Endothelial cell of umbilical vein (primary cell): ENCODE data around the gene AKTIP. TPM values are rescaled to one million over a fixed set of nuclear protein-coding genes. Genes with fewer than 3 reads are reported as not detected.

ENCODE experiments used
- BruUV-seq: library from RNA; stranded (reverse); fragments of 400-500 nt; replicated peaks from 2 replicates; lab custom pipeline; 2021; lab: Mats Ljungman, UMichigan
- CTCF ChIA-PET: fragments of 300-600, 350-600 bp; sonication (Branson Sonifier 250); formaldehyde crosslinking; loops from one replicate; lab custom pipeline; 2021; ENCODE audit warnings: antibody characterized with exemption, inconsistent platforms; lab: Charles Lee
- POLR2A ChIA-PET: fragments of 300-600, 350-600 bp; sonication (Branson Sonifier 250); formaldehyde crosslinking; loops from one replicate; lab custom pipeline; 2021; ENCODE audit warnings: antibody characterized with exemption, inconsistent platforms; lab: Charles Lee
- DNase-seq: peaks from one replicate; pipeline ENCODE4 v3.0.0-alpha.2; 2011; ENCODE audit warnings: low read depth, low spot score
- FAIRE-seq: peaks from 2 replicates; lab custom pipeline; 2011; peaks lifted over from hg19 to GRCh38; lab: Jason Lieb, UNC
- H2AFZ ChIP-seq: 2 replicates; pipeline ENCODE4 v1.6.0; 2012; ENCODE audit warnings: low read depth, low read length, control low read depth, inconsistent platforms
- H3K27ac ChIP-seq: 2 replicates; pipeline ENCODE4 v1.5.1; 2011; ENCODE audit warnings: low read depth, mild to moderate bottlenecking, control low read depth, low read length, moderate library complexity; ENCODE audit not compliant: insufficient read depth
- H3K27me3 ChIP-seq, 2 experiments: 2 replicates each; pipeline versions ENCODE4 v1.6.0 to v1.6.1; 2011; ENCODE audit warnings: low read length in 2 of 2, mixed read lengths in 1 of 2; ENCODE audit not compliant: control insufficient read depth in 2 of 2, insufficient read depth in 2 of 2
- H3K36me3 ChIP-seq, 2 experiments: 2 replicates in 1 of 2; 3 replicates in 1 of 2; pipeline ENCODE4 v1.5.1; 2011; ENCODE audit warnings: low read length in 2 of 2, mild to moderate bottlenecking in 1 of 2, moderate library complexity in 1 of 2; ENCODE audit not compliant: control insufficient read depth in 2 of 2, insufficient read depth in 2 of 2; ENCODE audit errors: extremely low read depth in 1 of 2
- H3K4me1 ChIP-seq: 3 replicates; pipeline ENCODE4 v1.5.1; 2011; ENCODE audit warnings: mild to moderate bottlenecking, low read length; ENCODE audit not compliant: control insufficient read depth, insufficient read depth; ENCODE audit errors: extremely low read depth
- H3K4me2 ChIP-seq: 2 replicates; pipeline ENCODE4 v1.6.1; 2011; ENCODE audit warnings: low read length, control low read depth, mixed read lengths; ENCODE audit not compliant: insufficient read depth
- H3K4me3 ChIP-seq, 3 experiments: fragments of 200-600 bp in 1 of 3; sonication (generic), shearing (Covaris generic) in 1 of 3; replicated peaks in 1 of 3; 2 replicates each; pipeline ENCODE4 v1.5.1; 2011 to 2016; ENCODE audit warnings: control low read depth in 3 of 3, low read length in 3 of 3, mild to moderate bottlenecking in 2 of 3, inconsistent platforms in 1 of 3, low read depth in 1 of 3, moderate library complexity in 1 of 3; ENCODE audit not compliant: insufficient read depth in 1 of 3
- H3K79me2 ChIP-seq: 2 replicates; pipeline ENCODE4 v1.6.0; 2012; ENCODE audit warnings: low read length, inconsistent platforms; ENCODE audit not compliant: control insufficient read depth, insufficient read depth
- H3K9ac ChIP-seq: replicated peaks from 2 replicates; pipeline ENCODE3; 2011; ENCODE audit warnings: low read length, control low read depth; ENCODE audit not compliant: insufficient read depth; ENCODE audit errors: extremely low read depth
- H3K9me1 ChIP-seq: replicated peaks from 3 replicates; pipeline ENCODE4 v1.6.0; 2011; ENCODE audit warnings: mild to moderate bottlenecking, low read length; ENCODE audit not compliant: control insufficient read depth, insufficient read depth; ENCODE audit errors: extremely low read depth
- H3K9me3 ChIP-seq: replicated peaks from 2 replicates; pipeline ENCODE4 v1.5.1; 2012; ENCODE audit warnings: low read length, inconsistent platforms; ENCODE audit not compliant: control insufficient read depth, insufficient read depth
- H4K20me1 ChIP-seq: replicated peaks from 2 replicates; pipeline ENCODE3; 2011; ENCODE audit warnings: mild to moderate bottlenecking, low read length; ENCODE audit not compliant: control insufficient read depth, insufficient read depth; ENCODE audit errors: extremely low read depth
- EZH2 ChIP-seq: IDR thresholded peaks from 2 replicates; pipeline ENCODE4 v1.6.1; 2012; ENCODE audit warnings: borderline replicate concordance, low read depth, mild to moderate bottlenecking, moderate library complexity, low read length, inconsistent platforms; ENCODE audit not compliant: severe bottlenecking
- FOS ChIP-seq: IDR thresholded peaks from 2 replicates; pipeline ENCODE4 v1.6.1; 2011; ENCODE audit warnings: mild to moderate bottlenecking, low read length, moderate library complexity, borderline replicate concordance; ENCODE audit not compliant: insufficient read depth
- GATA2 ChIP-seq: IDR thresholded peaks from 2 replicates; pipeline ENCODE4 v1.7.0; 2011; ENCODE audit warnings: low read depth, mild to moderate bottlenecking, moderate library complexity, mixed read lengths, low read length; ENCODE audit not compliant: insufficient read length, insufficient read depth
- JUN ChIP-seq: IDR thresholded peaks from 2 replicates; pipeline ENCODE4 v1.6.1; 2011; ENCODE audit warnings: borderline replicate concordance, low read depth; ENCODE audit not compliant: insufficient read length, insufficient read depth
- MYC ChIP-seq: IDR thresholded peaks from one replicate; pipeline ENCODE4 v1.6.1; 2011; ENCODE audit warnings: mild to moderate bottlenecking, low read depth, low read length
- POLR2A ChIP-seq: IDR thresholded peaks from 2 replicates; pipeline ENCODE4 v1.6.1; 2012; ENCODE audit warnings: low read depth, mild to moderate bottlenecking, control low read depth, low read length
- POLR2AphosphoS5 ChIP-seq: IDR thresholded peaks from 2 replicates; pipeline ENCODE4 v1.6.1; 2012; ENCODE audit warnings: low read depth, mild to moderate bottlenecking, control low read depth, low read length, moderate library complexity; ENCODE audit not compliant: insufficient read depth
- dilution Hi-C: fragments of 300-500 bp; cut with MboI; formaldehyde crosslinking; loops from one replicate; pipeline ENCODE4 v1.15.0; 2019; ENCODE audit warnings: low sequenced_read_pairs; ENCODE audit not compliant: extremely low pct_ligation_motif_present
- intact Hi-C: fragments of 100-400 bp; cut with micrococcal nuclease; formaldehyde crosslinking; loops from one replicate; pipeline ENCODE4 v1.10.0; 2022
- polyA plus RNA-seq, 4 experiments: library from polyadenylated mRNA; depleted of rRNA in 3 of 4; stranded (reverse) in 3 of 4; unstranded in 1 of 4; fragments of >200 nt; gene quantifications; 2 replicates each; pipeline versions ENCODE4 v1.2.1 to v1.2.3, GENCODE V29; 2011 to 2012; ENCODE audit warnings: missing spikeins in 1 of 4
- total RNA-seq: library from RNA; stranded (reverse); gene quantifications from 2 replicates; pipeline ENCODE4 v1.2.3, GENCODE V29; 2021
- TF ChIP-seq, protein P1 (sequence below): IDR thresholded peaks from 2 replicates; pipeline ENCODE4 v1.6.1; 2011; ENCODE audit not compliant: insufficient read depth, insufficient read length
- TF ChIP-seq, protein P2 (sequence below), 2 donors: IDR thresholded peaks; 1 replicate in 1 of 2; 2 replicates in 1 of 2; pipeline ENCODE4 v1.5.1; 2011; ENCODE audit warnings: low read length in 2 of 2, mild to moderate bottlenecking in 2 of 2, moderate library complexity in 2 of 2, control low read depth in 1 of 2, inconsistent platforms in 1 of 2, low read depth in 1 of 2; ENCODE audit not compliant: insufficient read depth in 1 of 2; ENCODE audit errors: extremely low read depth in 1 of 2

AKTIP gene
- total and polyA plus RNA-seq, 2 donors (not counting 3 experiments of a cell fraction or from before 2014, with no cell fraction given), result 25.1 to 32.7 TPM

DNA sequence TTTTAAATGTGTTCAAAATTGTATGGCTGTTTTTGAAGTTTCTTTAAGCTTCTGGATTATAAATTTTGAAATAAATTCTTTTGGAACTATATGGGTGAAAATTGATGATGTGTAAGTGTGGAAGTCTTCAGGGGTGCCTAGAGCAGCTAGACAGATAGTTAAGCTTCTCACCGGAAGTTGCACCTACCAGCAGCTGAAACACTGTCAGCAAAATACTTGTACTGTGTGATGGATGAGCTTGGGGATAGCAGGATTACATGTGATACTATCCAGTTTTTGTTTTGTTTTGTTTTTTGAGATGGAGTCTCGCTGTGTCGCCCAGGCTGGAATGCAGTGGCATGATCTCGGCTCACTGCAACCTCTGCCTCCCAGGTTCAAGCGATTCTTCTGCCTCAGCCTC lies 49.1 kb downstream of the AKTIP start:
- H3K4me3 ChIP-seq, result no peak overlapping the region
- no TSS peak for BruUV-seq
- intact Hi-C loops, result no loop called here
- no peak overlapping the region for H3K27ac ChIP-seq
- dilution Hi-C loops, result no loop called here
- H3K9me3 ChIP-seq, result no peaks in the 10 kb centered on the region
- H4K20me1 ChIP-seq, result no peaks in the 10 kb centered on the region
- H3K4me1 ChIP-seq, result no peaks in the 10 kb centered on the region
- CTCF ChIA-PET, result no interaction called here
- TF ChIP-seq MYC, result no peak
- no peak for TF ChIP-seq GATA2
- TF ChIP-seq FOS, result no peak
- TF ChIP-seq, protein P1, sequence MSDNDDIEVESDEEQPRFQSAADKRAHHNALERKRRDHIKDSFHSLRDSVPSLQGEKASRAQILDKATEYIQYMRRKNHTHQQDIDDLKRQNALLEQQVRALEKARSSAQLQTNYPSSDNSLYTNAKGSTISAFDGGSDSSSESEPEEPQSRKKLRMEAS, result no peak
- TF ChIP-seq EZH2, result no peak
- no peak for TF ChIP-seq JUN
- no peak for TF ChIP-seq POLR2AphosphoS5
- TF ChIP-seq, protein P2, sequence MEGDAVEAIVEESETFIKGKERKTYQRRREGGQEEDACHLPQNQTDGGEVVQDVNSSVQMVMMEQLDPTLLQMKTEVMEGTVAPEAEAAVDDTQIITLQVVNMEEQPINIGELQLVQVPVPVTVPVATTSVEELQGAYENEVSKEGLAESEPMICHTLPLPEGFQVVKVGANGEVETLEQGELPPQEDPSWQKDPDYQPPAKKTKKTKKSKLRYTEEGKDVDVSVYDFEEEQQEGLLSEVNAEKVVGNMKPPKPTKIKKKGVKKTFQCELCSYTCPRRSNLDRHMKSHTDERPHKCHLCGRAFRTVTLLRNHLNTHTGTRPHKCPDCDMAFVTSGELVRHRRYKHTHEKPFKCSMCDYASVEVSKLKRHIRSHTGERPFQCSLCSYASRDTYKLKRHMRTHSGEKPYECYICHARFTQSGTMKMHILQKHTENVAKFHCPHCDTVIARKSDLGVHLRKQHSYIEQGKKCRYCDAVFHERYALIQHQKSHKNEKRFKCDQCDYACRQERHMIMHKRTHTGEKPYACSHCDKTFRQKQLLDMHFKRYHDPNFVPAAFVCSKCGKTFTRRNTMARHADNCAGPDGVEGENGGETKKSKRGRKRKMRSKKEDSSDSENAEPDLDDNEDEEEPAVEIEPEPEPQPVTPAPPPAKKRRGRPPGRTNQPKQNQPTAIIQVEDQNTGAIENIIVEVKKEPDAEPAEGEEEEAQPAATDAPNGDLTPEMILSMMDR (IDR thresholded peaks at IDR 0.05; ENCODE audit: extremely low read depth in 1 of 2, insufficient read depth in 1 of 2, low read depth in 1 of 2, low read length in 2 of 2), result no peak
- TF ChIP-seq POLR2A, result no peak
- no peaks in the 10 kb centered on the region for H3K79me2 ChIP-seq
- POLR2A ChIA-PET, result no interaction called here
- H2AFZ ChIP-seq, result no peak overlapping the region
- H3K36me3 ChIP-seq, result peaks cover 3 to 5% of the 10 kb centered on the region in 2 experiments
- H3K9ac ChIP-seq, result no peak overlapping the region
- H3K4me2 ChIP-seq, result no peak overlapping the region
- DNase-seq (no peak), FAIRE-seq (no peak)
- no peaks in the 10 kb centered on the region for H3K27me3 ChIP-seq
- H3K9me1 ChIP-seq, result no peaks in the 10 kb centered on the region
